ENCODE measurements around the gene GRWD1.

Gene GRWD1

GRCh38 chr19:48428670-48429069, 17.1 kb upstream of the GRWD1 start:
- no peak for DNase-seq

GRCh38 chr19:48433337-48433736, 12.4 kb upstream of the GRWD1 start:
- DNase-seq: no peak

- DNase-seq: no peak
Measured at GRCh38 chr19:48436586-48436985, 9.2 kb upstream of the GRWD1 start.

- no peak for DNase-seq
Measured at GRCh38 chr19:48441360-48442050, 4.3 kb upstream of the GRWD1 start.

GRCh38 chr19:48442116-48443035, 3.4 kb upstream of the GRWD1 start:
- DNase-seq: no peak

GRCh38 chr19:48443256-48443655, 2.5 kb upstream of the GRWD1 start:
- no peak for DNase-seq

- no peak for DNase-seq
Measured at GRCh38 chr19:48443731-48444128, 2.1 kb upstream of the GRWD1 start.

GRCh38 chr19:48444129-48444935, 1.5 kb upstream of the GRWD1 start:
- DNase-seq: no peak

- DNase-seq: no peak
Measured at GRCh38 chr19:48444936-48445200, 915 bp upstream of the GRWD1 start.

GRCh38 chr19:48445256-48445605, 552 bp upstream of the GRWD1 start:
- DNase-seq: no peak

- no peak for DNase-seq
Measured at GRCh38 chr19:48446579-48446978, 796 bp downstream of the GRWD1 start.

GRCh38 chr19:48448563-48448962, 2.8 kb downstream of the GRWD1 start:
- DNase-seq: no peak

- DNase-seq: no peak
Measured at GRCh38 chr19:48450441-48450840, 4.7 kb downstream of the GRWD1 start.

- DNase-seq: no peak
Measured at GRCh38 chr19:48450863-48451262, 5.1 kb downstream of the GRWD1 start.

GRCh38 chr19:48451624-48452023, 5.8 kb downstream of the GRWD1 start:
- DNase-seq: no peak

GRCh38 chr19:48452289-48453190, 6.8 kb downstream of the GRWD1 start:
- DNase-seq: no peak

GRCh38 chr19:48454150-48454730, 8.5 kb downstream of the GRWD1 start:
- no peak for DNase-seq

GRCh38 chr19:48455171-48455907, 9.6 kb downstream of the GRWD1 start, which contains the start of gene KCNJ14:
Gene KCNJ14 (plus strand): TSS chr19:48455574. CDS start chr19:48461725, 6,151 bp downstream.
- no peak for DNase-seq

GRCh38 chr19:48455908-48456562, 10.3 kb downstream of the GRWD1 start:
- no peak for DNase-seq

GRCh38 chr19:48456864-48457263, 11.1 kb downstream of the GRWD1 start:
- DNase-seq: no peak

- no peak for DNase-seq
Measured at GRCh38 chr19:48458016-48458415, 12.2 kb downstream of the GRWD1 start.
